HepG2 (cell line): Measurements from ENCODE around the gene UBE2L6. TPM values are rescaled to one million over a fixed set of nuclear protein-coding genes. Genes with fewer than 3 reads are reported as not detected.

Source experiments
- CENPX ChIP-seq: sonication (generic); formaldehyde crosslinking; IDR thresholded peaks from 2 replicates; pipeline ENCODE4 v1.9.0; 2021; ENCODE audit warnings: mild to moderate bottlenecking, missing genetic modification reagents, moderate library complexity
- EED ChIP-seq: sonication (generic); formaldehyde crosslinking; IDR thresholded peaks from 2 replicates; pipeline ENCODE4 v1.5.0; 2020; ENCODE audit warnings: mild to moderate bottlenecking, missing genetic modification reagents
- KDM5B ChIP-seq: sonication (generic); formaldehyde crosslinking; IDR thresholded peaks from 2 replicates; pipeline ENCODE4 v1.4.0; 2020; ENCODE audit warnings: missing genetic modification reagents, mild to moderate bottlenecking, borderline replicate concordance
- NFKBIZ ChIP-seq: IDR thresholded peaks from 2 replicates; pipeline ENCODE4 v1.6.1; 2018; ENCODE audit warnings: missing genetic modification reagents, missing compliant biosample characterization
- PATZ1 ChIP-seq: sonication (generic); formaldehyde crosslinking; IDR thresholded peaks from 2 replicates; pipeline ENCODE4 v1.4.0; 2020; ENCODE audit warnings: missing genetic modification reagents
- PHF8 ChIP-seq: sonication (generic); formaldehyde crosslinking; IDR thresholded peaks from 2 replicates; pipeline ENCODE4 v1.5.0; 2020; ENCODE audit warnings: missing genetic modification reagents
- PPARG ChIP-seq: conservative IDR thresholded peaks from 2 replicates; pipeline ENCODE4 v1.6.1; 2016; ENCODE audit warnings: missing biosample characterization, missing genetic modification reagents
- SALL2 ChIP-seq: sonication (generic); formaldehyde crosslinking; IDR thresholded peaks from 2 replicates; pipeline ENCODE4 v1.8.1; 2023; ENCODE audit warnings: mild to moderate bottlenecking, missing genetic modification reagents, inconsistent platforms
- SIN3A ChIP-seq: IDR thresholded peaks from 2 replicates; pipeline ENCODE4 v1.6.1; 2011; ENCODE audit warnings: low read depth, mild to moderate bottlenecking, control low read depth, low read length, borderline replicate concordance
- SMAD3 ChIP-seq: sonication (generic); formaldehyde crosslinking; IDR thresholded peaks from 2 replicates; pipeline ENCODE4 v1.4.0; 2020; ENCODE audit warnings: missing genetic modification reagents
- TGIF2 ChIP-seq: IDR thresholded peaks from 2 replicates; pipeline ENCODE4 v1.6.1; 2016; ENCODE audit warnings: control low read depth, missing compliant biosample characterization
- ZMYM2 ChIP-seq: sonication (generic); formaldehyde crosslinking; IDR thresholded peaks from 2 replicates; pipeline ENCODE4 v1.8.0; 2022; ENCODE audit warnings: mild to moderate bottlenecking, missing genetic modification reagents
- ZNF510 ChIP-seq: sonication (generic); formaldehyde crosslinking; IDR thresholded peaks from 2 replicates; pipeline ENCODE4 v1.4.0; 2020; ENCODE audit warnings: low read depth, mild to moderate bottlenecking, missing genetic modification reagents
- ZNF703 ChIP-seq: sonication (generic); formaldehyde crosslinking; IDR thresholded peaks from 2 replicates; pipeline ENCODE4 v1.5.1; 2020; ENCODE audit warnings: missing genetic modification reagents, mild to moderate bottlenecking, moderate library complexity, borderline replicate concordance
- ZNF749 ChIP-seq: sonication (generic); formaldehyde crosslinking; IDR thresholded peaks from 2 replicates; pipeline ENCODE4 v1.8.0; 2022; ENCODE audit warnings: mild to moderate bottlenecking, missing genetic modification reagents, moderate library complexity, borderline replicate concordance
- polyA plus RNA-seq, 8 experiments: library from polyadenylated mRNA; depleted of rRNA in 3 of 8; stranded (reverse) in 7 of 8; unstranded in 1 of 8; fragments of >200 nt; fragmentation: Illumina TruSeq in 4 of 8; extraction: Trizol in 4 of 8; gene quantifications; 2 replicates each; pipeline versions ENCODE4 v1.2.1 to v1.2.3, GENCODE V29; 2011 to 2016; ENCODE audit warnings: low read depth in 4 of 8, missing spikeins in 1 of 8, mixed read lengths in 1 of 8; ENCODE audit not compliant: insufficient read depth in 1 of 8
- total RNA-seq, 5 experiments: library from RNA; depleted of rRNA; stranded (reverse); fragments of >200 nt; fragmentation: Illumina TruSeq; extraction: Trizol; gene quantifications; 2 replicates each; pipeline ENCODE4 v1.2.3, GENCODE V29; 2016; ENCODE audit warnings: low read depth in 1 of 5
- TF ChIP-seq, protein P1 (sequence below): IDR thresholded peaks from 2 replicates; pipeline ENCODE4 v1.6.1; 2016; ENCODE audit warnings: low read depth, borderline replicate concordance
- TF ChIP-seq, protein P2 (sequence below): IDR thresholded peaks from 2 replicates; pipeline ENCODE4 v1.6.1; 2018; ENCODE audit warnings: missing genetic modification reagents
- TF ChIP-seq, protein P3 (sequence below): sonication (generic); formaldehyde crosslinking; IDR thresholded peaks from 2 replicates; pipeline ENCODE4 v1.4.0; 2020; ENCODE audit warnings: missing genetic modification reagents, borderline replicate concordance
- TF ChIP-seq, protein P4 (sequence below): sonication (generic); formaldehyde crosslinking; IDR thresholded peaks from 2 replicates; pipeline ENCODE4 v1.8.1; 2023; ENCODE audit warnings: mild to moderate bottlenecking, missing genetic modification reagents
- TF ChIP-seq, protein P5 (sequence below): IDR thresholded peaks from 2 replicates; pipeline ENCODE4 v1.6.1; 2016; ENCODE audit warnings: mild to moderate bottlenecking, missing biosample characterization, missing genetic modification reagents

The UBE2L6 gene
- total and polyA plus RNA-seq, 2 of the 13 experiments (the other 11 are each of a cell fraction or from before 2014, with no cell fraction given): 30.3 to 30.4 TPM

DNA sequence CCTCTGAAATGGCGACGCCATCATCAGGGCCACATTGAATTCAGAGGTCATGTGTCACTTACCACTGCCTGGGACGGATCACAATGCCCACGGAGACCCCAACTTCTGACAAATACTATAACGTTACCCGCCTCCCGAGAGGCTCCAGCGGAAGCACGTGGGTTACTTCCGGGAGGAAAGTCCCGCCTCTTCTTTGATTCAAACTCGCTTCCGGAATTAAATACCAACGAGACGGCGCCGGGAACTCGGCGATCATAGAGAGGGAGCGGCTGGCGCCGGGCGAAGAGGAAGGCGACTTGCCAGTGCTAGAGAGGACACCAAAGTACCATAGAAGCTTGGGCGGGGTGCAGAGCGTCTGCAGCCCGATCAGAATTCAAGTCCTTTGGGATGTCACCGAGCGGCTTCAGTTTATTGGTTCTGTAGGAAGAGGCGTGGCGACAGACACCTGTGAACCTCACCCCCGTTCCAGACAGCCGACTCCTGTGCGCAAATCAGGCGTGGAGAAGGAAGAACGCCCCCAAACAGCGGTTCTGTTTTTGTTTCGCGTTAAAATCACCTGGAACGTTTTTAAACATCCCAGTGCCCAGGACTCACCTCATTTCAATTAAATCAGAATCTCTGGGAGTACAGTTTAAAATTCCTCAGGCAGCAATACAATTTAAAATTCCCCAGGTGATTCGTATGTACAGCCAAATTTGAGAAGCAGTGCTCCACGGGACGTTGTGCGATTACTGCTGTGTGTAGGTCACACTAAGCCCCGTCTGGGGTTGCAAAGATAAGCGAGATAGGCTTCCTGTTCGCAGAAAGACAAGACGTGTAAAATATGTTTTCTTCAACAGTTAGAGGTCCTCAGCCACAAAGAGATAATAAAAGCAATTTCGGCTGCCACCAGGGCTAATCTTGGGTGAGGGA is 36.6 kb downstream of the UBE2L6 start, which contains the start of gene TIMM10 (continued):
- TF ChIP-seq NFKBIZ (CRISPR knock-in tag) (peak; percentile 25; the same call in 1 of the 2 replicates), PHF8 (CRISPR knock-in tag) (peak; percentile 71; the same call in 1 of the 2 replicates), PPARG (CRISPR knock-in tag) (peak; percentile 56; the same call in 1 of the 2 replicates), SALL2 (CRISPR knock-in tag) (peak; percentile 70; the same call in 1 of the 2 replicates), ZNF703 (CRISPR knock-in tag) (no peak), CENPX (CRISPR knock-in tag) (no peak), ZNF749 (CRISPR knock-in tag) (0 out of 2 replicates have a peak, but pooled peaks have one; percentile 39), SIN3A (peak; percentile 93), PATZ1 (CRISPR knock-in tag) (peak; percentile 5; the same call in 1 of the 2 replicates), ZMYM2 (CRISPR knock-in tag) (no peak), TGIF2 (CRISPR knock-in tag) (peak; percentile 85; the same call in 1 of the 2 replicates), SMAD3 (CRISPR knock-in tag) (0 out of 2 replicates have a peak, but pooled peaks have one; percentile 69), EED (no peak), ZNF510 (CRISPR knock-in tag) (no peak), KDM5B (CRISPR knock-in tag) (no peak)
- TF ChIP-seq, protein P1, sequence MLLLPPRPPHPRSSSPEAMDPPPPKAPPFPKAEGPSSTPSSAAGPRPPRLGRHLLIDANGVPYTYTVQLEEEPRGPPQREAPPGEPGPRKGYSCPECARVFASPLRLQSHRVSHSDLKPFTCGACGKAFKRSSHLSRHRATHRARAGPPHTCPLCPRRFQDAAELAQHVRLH (CRISPR knock-in tag): peak; percentile 64; the same call in 1 of the 2 replicates
- TF ChIP-seq, protein P2, sequence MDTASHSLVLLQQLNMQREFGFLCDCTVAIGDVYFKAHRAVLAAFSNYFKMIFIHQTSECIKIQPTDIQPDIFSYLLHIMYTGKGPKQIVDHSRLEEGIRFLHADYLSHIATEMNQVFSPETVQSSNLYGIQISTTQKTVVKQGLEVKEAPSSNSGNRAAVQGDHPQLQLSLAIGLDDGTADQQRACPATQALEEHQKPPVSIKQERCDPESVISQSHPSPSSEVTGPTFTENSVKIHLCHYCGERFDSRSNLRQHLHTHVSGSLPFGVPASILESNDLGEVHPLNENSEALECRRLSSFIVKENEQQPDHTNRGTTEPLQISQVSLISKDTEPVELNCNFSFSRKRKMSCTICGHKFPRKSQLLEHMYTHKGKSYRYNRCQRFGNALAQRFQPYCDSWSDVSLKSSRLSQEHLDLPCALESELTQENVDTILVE (CRISPR knock-in tag): peak; percentile 70
- TF ChIP-seq, protein P3, sequence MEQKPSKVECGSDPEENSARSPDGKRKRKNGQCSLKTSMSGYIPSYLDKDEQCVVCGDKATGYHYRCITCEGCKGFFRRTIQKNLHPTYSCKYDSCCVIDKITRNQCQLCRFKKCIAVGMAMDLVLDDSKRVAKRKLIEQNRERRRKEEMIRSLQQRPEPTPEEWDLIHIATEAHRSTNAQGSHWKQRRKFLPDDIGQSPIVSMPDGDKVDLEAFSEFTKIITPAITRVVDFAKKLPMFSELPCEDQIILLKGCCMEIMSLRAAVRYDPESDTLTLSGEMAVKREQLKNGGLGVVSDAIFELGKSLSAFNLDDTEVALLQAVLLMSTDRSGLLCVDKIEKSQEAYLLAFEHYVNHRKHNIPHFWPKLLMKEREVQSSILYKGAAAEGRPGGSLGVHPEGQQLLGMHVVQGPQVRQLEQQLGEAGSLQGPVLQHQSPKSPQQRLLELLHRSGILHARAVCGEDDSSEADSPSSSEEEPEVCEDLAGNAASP (CRISPR knock-in tag): peak; percentile 35; the same call in 1 of the 2 replicates
- TF ChIP-seq, protein P4, sequence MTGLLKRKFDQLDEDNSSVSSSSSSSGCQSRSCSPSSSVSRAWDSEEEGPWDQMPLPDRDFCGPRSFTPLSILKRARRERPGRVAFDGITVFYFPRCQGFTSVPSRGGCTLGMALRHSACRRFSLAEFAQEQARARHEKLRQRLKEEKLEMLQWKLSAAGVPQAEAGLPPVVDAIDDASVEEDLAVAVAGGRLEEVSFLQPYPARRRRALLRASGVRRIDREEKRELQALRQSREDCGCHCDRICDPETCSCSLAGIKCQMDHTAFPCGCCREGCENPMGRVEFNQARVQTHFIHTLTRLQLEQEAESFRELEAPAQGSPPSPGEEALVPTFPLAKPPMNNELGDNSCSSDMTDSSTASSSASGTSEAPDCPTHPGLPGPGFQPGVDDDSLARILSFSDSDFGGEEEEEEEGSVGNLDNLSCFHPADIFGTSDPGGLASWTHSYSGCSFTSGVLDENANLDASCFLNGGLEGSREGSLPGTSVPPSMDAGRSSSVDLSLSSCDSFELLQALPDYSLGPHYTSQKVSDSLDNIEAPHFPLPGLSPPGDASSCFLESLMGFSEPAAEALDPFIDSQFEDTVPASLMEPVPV (CRISPR knock-in tag): no peak
- TF ChIP-seq, protein P5, sequence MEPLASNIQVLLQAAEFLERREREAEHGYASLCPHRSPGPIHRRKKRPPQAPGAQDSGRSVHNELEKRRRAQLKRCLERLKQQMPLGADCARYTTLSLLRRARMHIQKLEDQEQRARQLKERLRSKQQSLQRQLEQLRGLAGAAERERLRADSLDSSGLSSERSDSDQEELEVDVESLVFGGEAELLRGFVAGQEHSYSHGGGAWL (CRISPR knock-in tag): peak; percentile 87
